ENCODE results near the gene PCED1B.
"Not testable (repeated sequence)": the region's sequence is repeated elsewhere in the genome, so short reads cannot be mapped to it uniquely, and the experiment has no call there.

PCED1B gene

GRCh38 chr12:47273191-47273626 is 193.8 kb downstream of the PCED1B start:
- DNase-seq (ENCODE audit: low spot score) = no peak

GRCh38 chr12:47274760-47275159 is 195.3 kb downstream of the PCED1B start:
- no peak for DNase-seq (ENCODE audit: low spot score)

GRCh38 chr12:47276253-47276620 is 196.8 kb downstream of the PCED1B start:
- no peak for DNase-seq (ENCODE audit: low spot score)

- no peak for DNase-seq (ENCODE audit: low spot score)
Measured at GRCh38 chr12:47276621-47277309, 197.3 kb downstream of the PCED1B start.

GRCh38 chr12:47277972-47278448 is 198.6 kb downstream of the PCED1B start:
- DNase-seq (ENCODE audit: low spot score) = peak; percentile 86

- DNase-seq (ENCODE audit: low spot score) = not testable (repeated sequence)
Measured at GRCh38 chr12:47279758-47280157, 200.3 kb downstream of the PCED1B start.

- DNase-seq (ENCODE audit: low spot score) = no peak
Measured at GRCh38 chr12:47280543-47281300, 201.3 kb downstream of the PCED1B start.

- no peak for DNase-seq (ENCODE audit: low spot score)
Measured at GRCh38 chr12:47281667-47282171, 202.3 kb downstream of the PCED1B start.

GRCh38 chr12:47282206-47282605 is 202.8 kb downstream of the PCED1B start:
- DNase-seq (ENCODE audit: low spot score) = peak; percentile 47
